ENCODE results near the gene HTATSF1.

DNA sequence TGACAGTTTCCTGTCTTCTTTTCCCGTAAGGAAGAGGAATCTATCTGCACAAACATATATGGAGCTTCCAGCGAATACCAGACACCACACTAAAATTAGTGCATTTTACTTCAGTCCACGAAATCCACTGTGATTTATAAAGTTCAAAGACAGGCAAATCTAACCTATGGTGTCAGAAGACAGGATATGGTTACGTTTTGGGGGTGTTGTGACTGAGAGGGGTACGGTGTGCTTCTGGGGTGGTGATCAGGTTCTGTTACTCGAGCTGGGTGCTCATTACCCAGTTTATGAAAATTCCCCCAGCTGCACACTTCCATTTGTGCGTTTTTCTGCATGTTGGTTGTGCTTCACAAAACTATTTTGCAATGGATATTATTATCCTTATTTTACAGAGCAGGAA is 44.9 kb downstream of the HTATSF1 start:
- TF ChIP-seq CTCF (conservative IDR thresholded peaks at IDR 0.05) (no peak), ZFX (IDR thresholded peaks at IDR 0.05) (no peak)
